ENCODE results near the gene XPNPEP1.

- TF ChIP-seq, protein P1, sequence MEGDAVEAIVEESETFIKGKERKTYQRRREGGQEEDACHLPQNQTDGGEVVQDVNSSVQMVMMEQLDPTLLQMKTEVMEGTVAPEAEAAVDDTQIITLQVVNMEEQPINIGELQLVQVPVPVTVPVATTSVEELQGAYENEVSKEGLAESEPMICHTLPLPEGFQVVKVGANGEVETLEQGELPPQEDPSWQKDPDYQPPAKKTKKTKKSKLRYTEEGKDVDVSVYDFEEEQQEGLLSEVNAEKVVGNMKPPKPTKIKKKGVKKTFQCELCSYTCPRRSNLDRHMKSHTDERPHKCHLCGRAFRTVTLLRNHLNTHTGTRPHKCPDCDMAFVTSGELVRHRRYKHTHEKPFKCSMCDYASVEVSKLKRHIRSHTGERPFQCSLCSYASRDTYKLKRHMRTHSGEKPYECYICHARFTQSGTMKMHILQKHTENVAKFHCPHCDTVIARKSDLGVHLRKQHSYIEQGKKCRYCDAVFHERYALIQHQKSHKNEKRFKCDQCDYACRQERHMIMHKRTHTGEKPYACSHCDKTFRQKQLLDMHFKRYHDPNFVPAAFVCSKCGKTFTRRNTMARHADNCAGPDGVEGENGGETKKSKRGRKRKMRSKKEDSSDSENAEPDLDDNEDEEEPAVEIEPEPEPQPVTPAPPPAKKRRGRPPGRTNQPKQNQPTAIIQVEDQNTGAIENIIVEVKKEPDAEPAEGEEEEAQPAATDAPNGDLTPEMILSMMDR (IDR thresholded peaks at IDR 0.05) = no peak
- no peak for TF ChIP-seq POLR2A (IDR thresholded peaks at IDR 0.05)
These were observed 28.8 kb downstream of the XPNPEP1 start for GRCh38 chr10:109894516-109894915.

Measured in adrenal gland (tissue), 5 donors.